GM12872 (cell line): ENCODE measurements around the gene DLG2.

Experiments
- TF ChIP-seq, protein P1 (sequence below): IDR thresholded peaks from 3 replicates; pipeline ENCODE4 v1.5.1; 2011; ENCODE audit warnings: low read depth, mild to moderate bottlenecking, low read length, moderate library complexity; ENCODE audit not compliant: insufficient read depth

DLG2 gene

DNA sequence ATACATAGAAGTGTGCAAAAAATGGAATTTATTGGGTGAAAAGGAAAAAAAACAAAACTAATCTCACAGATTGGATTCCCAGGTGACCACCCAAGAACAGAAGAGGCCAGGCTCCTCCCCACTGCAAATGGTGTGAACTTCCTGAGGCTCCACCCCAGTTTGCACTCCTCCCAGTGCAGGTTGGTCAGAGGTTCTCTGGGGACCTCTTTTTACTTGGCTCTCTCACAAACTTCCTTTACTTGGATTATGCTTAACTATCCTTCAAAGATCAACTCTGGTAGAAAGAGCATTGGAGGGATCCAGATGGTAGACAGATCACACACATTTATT, 2202.0 kb downstream of the DLG2 start:
- TF ChIP-seq, protein P1, sequence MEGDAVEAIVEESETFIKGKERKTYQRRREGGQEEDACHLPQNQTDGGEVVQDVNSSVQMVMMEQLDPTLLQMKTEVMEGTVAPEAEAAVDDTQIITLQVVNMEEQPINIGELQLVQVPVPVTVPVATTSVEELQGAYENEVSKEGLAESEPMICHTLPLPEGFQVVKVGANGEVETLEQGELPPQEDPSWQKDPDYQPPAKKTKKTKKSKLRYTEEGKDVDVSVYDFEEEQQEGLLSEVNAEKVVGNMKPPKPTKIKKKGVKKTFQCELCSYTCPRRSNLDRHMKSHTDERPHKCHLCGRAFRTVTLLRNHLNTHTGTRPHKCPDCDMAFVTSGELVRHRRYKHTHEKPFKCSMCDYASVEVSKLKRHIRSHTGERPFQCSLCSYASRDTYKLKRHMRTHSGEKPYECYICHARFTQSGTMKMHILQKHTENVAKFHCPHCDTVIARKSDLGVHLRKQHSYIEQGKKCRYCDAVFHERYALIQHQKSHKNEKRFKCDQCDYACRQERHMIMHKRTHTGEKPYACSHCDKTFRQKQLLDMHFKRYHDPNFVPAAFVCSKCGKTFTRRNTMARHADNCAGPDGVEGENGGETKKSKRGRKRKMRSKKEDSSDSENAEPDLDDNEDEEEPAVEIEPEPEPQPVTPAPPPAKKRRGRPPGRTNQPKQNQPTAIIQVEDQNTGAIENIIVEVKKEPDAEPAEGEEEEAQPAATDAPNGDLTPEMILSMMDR = no peak

DNA sequence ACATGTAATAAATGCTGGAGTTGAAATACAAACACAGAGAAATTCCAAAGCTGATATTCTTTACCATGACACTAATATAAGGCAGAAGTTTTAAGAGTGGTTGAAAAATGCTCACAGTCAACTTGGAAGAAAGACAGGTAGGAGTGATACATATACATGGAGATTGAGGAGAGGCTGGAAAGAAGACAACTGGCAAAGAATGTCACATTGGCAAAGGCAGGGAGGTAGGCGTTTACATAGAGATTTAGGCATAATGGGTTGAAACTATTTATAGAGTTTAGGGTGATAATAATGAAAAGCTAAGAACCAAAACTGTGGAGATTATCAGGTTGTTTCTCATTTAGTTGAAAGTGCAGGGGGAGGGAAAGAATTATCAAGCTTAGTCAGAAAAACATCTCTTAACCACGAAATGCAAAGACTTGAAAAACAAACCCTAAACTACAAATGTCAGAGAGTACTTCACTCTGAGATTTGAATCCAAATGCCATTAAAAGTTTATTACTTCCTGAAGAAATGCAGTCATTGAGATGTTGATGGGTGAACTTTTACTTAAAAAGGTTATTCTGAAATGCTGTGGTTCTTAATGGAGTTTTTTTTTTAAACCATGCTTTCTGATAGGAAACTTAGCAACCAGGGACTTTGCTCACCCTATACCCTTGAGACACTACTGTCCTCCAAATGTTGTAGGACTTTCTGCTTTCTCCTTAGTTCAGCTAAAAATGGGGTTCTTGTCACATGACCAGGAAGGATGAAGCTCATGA, 2202.6 kb downstream of the DLG2 start:
- TF ChIP-seq, protein P1 = no peak

DNA sequence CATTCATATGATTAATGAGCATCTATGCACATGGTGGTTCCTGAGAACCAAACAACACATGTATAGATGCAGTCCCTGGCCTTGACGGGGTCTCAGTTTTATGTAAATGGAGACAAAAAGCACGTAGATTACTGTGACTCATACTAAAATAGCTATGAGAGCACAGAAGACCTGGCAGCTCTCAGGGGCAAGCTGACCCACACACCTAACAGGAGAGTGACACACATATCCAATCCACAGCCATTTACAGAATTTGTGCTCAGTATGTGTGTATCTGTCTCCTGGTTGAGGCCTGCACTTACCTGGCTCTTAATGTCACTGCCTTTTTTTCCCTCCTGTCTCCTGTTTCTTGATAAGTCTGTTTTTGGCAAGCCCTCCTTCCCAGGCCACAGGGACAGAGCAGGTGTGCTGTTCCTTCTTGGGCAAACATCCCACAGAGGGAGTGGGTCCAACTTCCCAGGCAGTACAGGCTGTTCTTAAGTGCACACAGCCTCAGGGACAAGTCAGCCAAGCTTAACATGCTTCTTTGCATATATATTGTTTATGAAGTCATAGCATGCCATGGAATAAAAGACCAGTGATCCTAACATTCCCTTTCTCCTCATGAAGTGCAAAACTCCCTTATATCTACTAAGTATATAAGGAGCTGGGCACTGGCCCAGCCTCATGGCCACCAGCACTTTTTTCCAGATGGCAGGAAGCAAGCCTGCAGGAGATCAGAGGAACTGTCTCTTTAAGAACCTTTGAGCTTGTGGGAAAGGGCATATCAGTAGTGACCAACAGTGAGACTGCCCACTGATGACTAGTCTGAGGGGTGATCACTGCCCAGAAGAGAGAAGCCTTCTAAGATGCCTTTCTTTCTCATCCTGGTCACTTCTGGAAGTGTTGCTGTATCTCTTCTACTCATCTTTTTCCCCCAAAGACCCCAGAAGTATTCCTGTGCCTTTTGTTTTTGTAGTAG, 2216.3 kb downstream of the DLG2 start:
- TF ChIP-seq, protein P1 = no peak

DNA sequence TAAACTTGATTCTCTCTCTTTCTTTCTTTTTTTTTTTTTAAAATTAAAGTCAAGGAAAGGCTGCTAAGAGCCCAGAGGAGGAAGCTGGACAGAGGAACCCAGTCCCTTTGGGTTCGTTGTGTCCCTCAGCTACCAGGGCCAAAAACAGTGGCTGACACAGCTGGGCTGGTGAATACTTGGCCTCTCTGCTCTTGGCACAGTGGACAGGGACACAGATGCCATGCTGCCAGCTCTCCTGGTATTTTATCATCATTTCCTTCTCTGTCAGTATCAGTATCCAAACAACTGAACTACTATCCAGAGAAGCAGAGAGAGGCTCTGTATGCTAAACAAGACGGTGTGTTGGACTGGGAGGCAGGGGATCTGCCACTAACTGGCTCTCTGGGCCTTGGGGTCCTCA, 2217.3 kb downstream of the DLG2 start:
- TF ChIP-seq, protein P1 = no peak

DNA sequence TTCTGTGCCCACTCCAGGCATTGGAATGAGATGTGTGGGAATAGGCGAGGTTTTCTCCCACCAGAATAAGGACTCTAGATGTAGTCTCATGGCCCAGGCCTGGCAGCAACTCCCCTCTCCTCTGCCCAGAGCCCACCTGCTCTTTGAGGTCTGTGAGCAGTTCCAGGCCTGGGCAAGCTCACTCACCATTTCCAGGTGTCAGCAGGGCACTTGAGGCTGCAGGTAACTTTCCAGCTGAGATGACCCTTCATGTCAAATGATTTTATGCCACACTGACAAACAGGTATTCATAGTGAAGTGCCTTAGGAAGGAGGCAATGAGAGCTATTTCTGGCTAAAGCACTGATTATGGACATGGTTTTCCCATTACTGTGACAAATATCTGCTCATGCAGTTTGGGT, 2217.7 kb downstream of the DLG2 start:
- TF ChIP-seq, protein P1 = no peak

DNA sequence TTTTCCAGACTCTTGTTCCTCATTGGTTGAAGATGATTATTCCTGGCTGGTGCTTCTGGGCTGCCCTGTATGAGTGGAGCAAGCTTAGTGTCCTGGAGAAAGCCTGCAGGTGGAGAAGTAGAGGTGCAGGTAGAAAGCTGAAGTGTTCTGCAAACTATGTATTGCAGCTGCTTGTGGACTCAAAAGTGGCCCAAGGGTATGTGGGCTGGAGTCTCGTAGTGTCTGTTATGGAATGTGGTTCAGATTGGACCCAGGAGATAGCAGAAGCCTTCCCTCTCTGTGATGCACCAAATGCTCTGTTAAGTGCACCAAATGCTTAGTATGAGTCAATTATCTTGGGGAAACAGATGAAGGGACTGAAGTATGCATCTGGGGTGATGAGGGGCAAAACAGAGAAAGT, 2218.2 kb downstream of the DLG2 start:
- TF ChIP-seq, protein P1 = no peak
